ENCODE data around the gene C6orf15.
A peak's percentile ranks its signal among the peaks of the same experiment; 100 is the strongest.

C6orf15 gene
- 0 reads per million in 2 donors for total RNA-seq

- no peak for DNase-seq
These were observed at the start of gene C6orf15 for GRCh38 chr6:31112478-31112877. Gene C6orf15, minus strand, starts transcription at chr6:31112575. Its CDS starts 20 bp downstream, at chr6:31112555.

GRCh38 chr6:31161216-31162126, 49.1 kb upstream of the C6orf15 start:
- DNase-seq, result no peak

- no peak for DNase-seq
These were observed 46.8 kb upstream of the C6orf15 start for GRCh38 chr6:31158863-31159855.

- DNase-seq, result peak; percentile 96
These were observed 45.9 kb upstream of the C6orf15 start, which contains the start of gene TCF19 for GRCh38 chr6:31158140-31158862. Gene TCF19, plus strand, starts transcription at chr6:31158589. Its CDS starts 881 bp downstream, at chr6:31159470.

- no peak for DNase-seq
These were observed 45.3 kb upstream of the C6orf15 start, which contains the start of gene CCHCR1 for GRCh38 chr6:31157513-31158139. Gene CCHCR1, minus strand, starts transcription at chr6:31157802. Its CDS starts 202 bp downstream, at chr6:31157600.

- no peak for DNase-seq
These were observed 44.3 kb upstream of the C6orf15 start for GRCh38 chr6:31156641-31157040.

GRCh38 chr6:31154436-31154835, 42.1 kb upstream of the C6orf15 start:
- no peak for DNase-seq

GRCh38 chr6:31152781-31153180, 40.4 kb upstream of the C6orf15 start:
- DNase-seq, result no peak

- DNase-seq, result no peak
These were observed 37.6 kb upstream of the C6orf15 start for GRCh38 chr6:31149827-31150447.

- DNase-seq, result no peak
These were observed 33.0 kb upstream of the C6orf15 start for GRCh38 chr6:31145386-31145785.

- no peak for DNase-seq
These were observed 32.6 kb upstream of the C6orf15 start for GRCh38 chr6:31144970-31145340.

- no peak for DNase-seq
These were observed 32.1 kb upstream of the C6orf15 start for GRCh38 chr6:31144296-31144969.

GRCh38 chr6:31143148-31143547, 30.8 kb upstream of the C6orf15 start:
- no peak for DNase-seq

- no peak for DNase-seq
These were observed 30.0 kb upstream of the C6orf15 start for GRCh38 chr6:31142361-31142761.

GRCh38 chr6:31140643-31141042, 28.3 kb upstream of the C6orf15 start:
- DNase-seq, result no peak

GRCh38 chr6:31139599-31139998, 27.2 kb upstream of the C6orf15 start:
- DNase-seq, result no peak

GRCh38 chr6:31138982-31139381, 26.6 kb upstream of the C6orf15 start, which contains the start of gene PSORS1C2:
Gene PSORS1C2, minus strand, starts transcription at chr6:31139066. Its CDS starts 40 bp downstream, at chr6:31139026.
- DNase-seq, result no peak

- DNase-seq, result no peak
These were observed 23.3 kb upstream of the C6orf15 start for GRCh38 chr6:31135710-31136109.

- DNase-seq, result no peak
These were observed 20.4 kb upstream of the C6orf15 start for GRCh38 chr6:31132806-31133205.

GRCh38 chr6:31131595-31131994, 19.2 kb upstream of the C6orf15 start:
- DNase-seq, result no peak

- no peak for DNase-seq
These were observed 18.4 kb upstream of the C6orf15 start for GRCh38 chr6:31130751-31131150.

All from activated gamma-delta T cell (primary cell).